Esophagus squamous epithelium (tissue), 4 donors: ENCODE data around the gene TRAPPC1.

Experiments
- CTCF ChIP-seq, 6 experiments: fragments of 450-650 bp in 4 of 6; fragments of 200-600 bp in 2 of 6; sonication (generic) in 2 of 6; IDR thresholded peaks; one replicate each; pipeline ENCODE4 v1.5.1; 2016 to 2019; ENCODE audit warnings: antibody characterized with exemption in 6 of 6, mild to moderate bottlenecking in 4 of 6, moderate library complexity in 4 of 6
- POLR2A ChIP-seq, 4 donors: fragments of 450-650 bp; IDR thresholded peaks; one replicate each; pipeline ENCODE4 v1.6.1; 2017; ENCODE audit warnings: antibody characterized with exemption in 4 of 4, mild to moderate bottlenecking in 4 of 4, moderate library complexity in 3 of 4

GRCh38 chr17:7932483-7932891 is 741 bp upstream of the TRAPPC1 start:
- no peak for TF ChIP-seq CTCF (IDR thresholded peaks at IDR 0.05)
- no peak for TF ChIP-seq POLR2A (IDR thresholded peaks at IDR 0.05)
